ENCODE results near the gene ZNF600.
"Not testable (repeated sequence)": the region's sequence is repeated elsewhere in the genome, so short reads cannot be mapped to it uniquely, and the experiment has no call there.

The ZNF600 gene

GRCh38 chr19:52785506-52785905, 1.1 kb downstream of the ZNF600 start:
- H3K9me3 ChIP-seq (ENCODE audit: insufficient read depth, low read length), result no peaks in the 10 kb centered on the region
- H3K27ac ChIP-seq (ENCODE audit: low read length), result no peak overlapping the region
- no peaks in the 10 kb centered on the region for H4K20me1 ChIP-seq (ENCODE audit: insufficient read depth, low read length)
- TF ChIP-seq EZH2phosphoT487 (IDR thresholded peaks at IDR 0.05; ENCODE audit: low read depth), result no peak
- TF ChIP-seq, protein P1, sequence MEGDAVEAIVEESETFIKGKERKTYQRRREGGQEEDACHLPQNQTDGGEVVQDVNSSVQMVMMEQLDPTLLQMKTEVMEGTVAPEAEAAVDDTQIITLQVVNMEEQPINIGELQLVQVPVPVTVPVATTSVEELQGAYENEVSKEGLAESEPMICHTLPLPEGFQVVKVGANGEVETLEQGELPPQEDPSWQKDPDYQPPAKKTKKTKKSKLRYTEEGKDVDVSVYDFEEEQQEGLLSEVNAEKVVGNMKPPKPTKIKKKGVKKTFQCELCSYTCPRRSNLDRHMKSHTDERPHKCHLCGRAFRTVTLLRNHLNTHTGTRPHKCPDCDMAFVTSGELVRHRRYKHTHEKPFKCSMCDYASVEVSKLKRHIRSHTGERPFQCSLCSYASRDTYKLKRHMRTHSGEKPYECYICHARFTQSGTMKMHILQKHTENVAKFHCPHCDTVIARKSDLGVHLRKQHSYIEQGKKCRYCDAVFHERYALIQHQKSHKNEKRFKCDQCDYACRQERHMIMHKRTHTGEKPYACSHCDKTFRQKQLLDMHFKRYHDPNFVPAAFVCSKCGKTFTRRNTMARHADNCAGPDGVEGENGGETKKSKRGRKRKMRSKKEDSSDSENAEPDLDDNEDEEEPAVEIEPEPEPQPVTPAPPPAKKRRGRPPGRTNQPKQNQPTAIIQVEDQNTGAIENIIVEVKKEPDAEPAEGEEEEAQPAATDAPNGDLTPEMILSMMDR (IDR thresholded peaks at IDR 0.05; ENCODE audit: low read depth, low read length), result no peak
- 0 out of 2 replicates have a peak overlapping the region, but pooled peaks have one; percentile 81 for H3K9ac ChIP-seq (ENCODE audit: low read length)
- H3K4me1 ChIP-seq (ENCODE audit: low read length), result no peaks in the 10 kb centered on the region
- H2AFZ ChIP-seq (ENCODE audit: low read depth, low read length), result no peak overlapping the region
- H3K79me2 ChIP-seq (ENCODE audit: low read length), result peaks cover 10% of the 10 kb centered on the region; the same call in 1 of the 2 replicates
- no peaks in the 10 kb centered on the region for H3K27me3 ChIP-seq (ENCODE audit: low read depth, low read length)
- peak overlapping the region; percentile 86 for H3K4me3 ChIP-seq (ENCODE audit: low read length)
- H3K4me2 ChIP-seq (ENCODE audit: low read length), result peak overlapping the region; percentile 66
- no peaks in the 10 kb centered on the region for H3K36me3 ChIP-seq (replicated peaks; ENCODE audit: low read depth, low read length)

DNA sequence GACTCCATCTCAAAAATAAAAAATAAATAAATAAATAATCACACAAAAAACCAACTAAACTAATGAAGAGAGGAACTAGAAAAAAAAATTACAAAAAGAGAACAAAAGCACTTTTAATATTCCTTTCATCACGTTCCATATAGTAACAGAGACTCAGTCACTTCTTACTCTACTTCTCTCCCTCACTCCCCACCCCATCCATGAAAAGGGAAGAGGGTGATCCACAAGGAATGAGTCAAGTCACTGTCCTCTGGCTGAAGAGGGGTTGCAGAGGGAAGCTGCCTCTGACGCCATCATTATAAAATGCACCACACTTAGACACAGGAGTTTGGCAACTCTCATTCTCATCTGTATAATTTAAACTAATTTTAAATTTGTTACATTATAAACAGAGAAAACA, 3.7 kb downstream of the ZNF600 start:
- H3K4me3 ChIP-seq (ENCODE audit: low read length); H2AFZ ChIP-seq (ENCODE audit: low read depth, low read length); H3K36me3 ChIP-seq (replicated peaks; ENCODE audit: low read depth, low read length); H3K27me3 ChIP-seq (ENCODE audit: low read depth, low read length); H3K4me1 ChIP-seq (ENCODE audit: low read length); H3K27ac ChIP-seq (ENCODE audit: low read length); H3K9me3 ChIP-seq (ENCODE audit: insufficient read depth, low read length); H3K9ac ChIP-seq (ENCODE audit: low read length); H4K20me1 ChIP-seq (ENCODE audit: insufficient read depth, low read length); H3K4me2 ChIP-seq (ENCODE audit: low read length): not testable (repeated sequence)
- H3K79me2 ChIP-seq (ENCODE audit: low read length), result peaks cover 10% of the 10 kb centered on the region; the same call in 1 of the 2 replicates

DNA sequence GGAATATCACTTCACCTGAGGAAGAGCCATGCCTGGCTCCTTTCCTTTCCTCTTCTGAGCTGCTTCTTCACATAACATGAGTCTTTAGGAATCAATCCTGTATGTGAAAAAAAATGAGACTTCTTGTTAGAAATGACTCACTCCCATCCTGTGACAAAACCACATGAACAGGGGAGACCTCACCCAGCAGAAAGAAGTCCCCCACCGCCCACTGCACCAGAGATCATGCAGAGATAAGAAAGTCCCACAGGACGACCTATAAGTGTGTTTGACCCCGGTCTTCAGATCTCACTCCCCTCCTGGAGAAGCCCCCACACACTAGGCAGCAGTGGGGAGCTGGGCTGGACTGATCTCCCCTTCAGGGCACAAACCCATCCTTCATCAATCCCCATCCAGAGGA, 7.8 kb downstream of the ZNF600 start:
- Histone ChIP-seq H3K4me2 (ENCODE audit: low read length) (no peak overlapping the region), H3K36me3 (replicated peaks; ENCODE audit: low read depth, low read length) (peaks cover 3% of the 10 kb centered on the region)
- TF ChIP-seq, protein P1 (IDR thresholded peaks at IDR 0.05; ENCODE audit: low read depth, low read length), result no peak
- TF ChIP-seq EZH2phosphoT487 (IDR thresholded peaks at IDR 0.05; ENCODE audit: low read depth), result no peak

GRCh38 chr19:52756447-52756846, 30.1 kb downstream of the ZNF600 start:
- H3K4me2 ChIP-seq (ENCODE audit: low read length); H2AFZ ChIP-seq (ENCODE audit: low read depth, low read length); H3K36me3 ChIP-seq (replicated peaks; ENCODE audit: low read depth, low read length); H4K20me1 ChIP-seq (ENCODE audit: insufficient read depth, low read length); H3K4me1 ChIP-seq (ENCODE audit: low read length); H3K9me3 ChIP-seq (ENCODE audit: insufficient read depth, low read length); H3K79me2 ChIP-seq (ENCODE audit: low read length); H3K4me3 ChIP-seq (ENCODE audit: low read length); H3K27ac ChIP-seq (ENCODE audit: low read length); H3K9ac ChIP-seq (ENCODE audit: low read length); H3K27me3 ChIP-seq (ENCODE audit: low read depth, low read length): not testable (repeated sequence)

More for the DNA sequence above, 7.8 kb downstream of the ZNF600 start:
- Histone ChIP-seq H3K9ac (ENCODE audit: low read length) (no peak overlapping the region), H3K9me3 (ENCODE audit: insufficient read depth, low read length) (no peaks in the 10 kb centered on the region), H3K27ac (ENCODE audit: low read length) (no peak overlapping the region), H3K4me1 (ENCODE audit: low read length) (peaks cover 7% of the 10 kb centered on the region), H4K20me1 (ENCODE audit: insufficient read depth, low read length) (no peaks in the 10 kb centered on the region), H2AFZ (ENCODE audit: low read depth, low read length) (no peak overlapping the region), H3K79me2 (ENCODE audit: low read length) (no peaks in the 10 kb centered on the region), H3K27me3 (ENCODE audit: low read depth, low read length) (no peaks in the 10 kb centered on the region), H3K4me3 (ENCODE audit: low read length) (no peak overlapping the region)

- no peak overlapping the region for H3K27ac ChIP-seq (ENCODE audit: low read length)
- no peaks in the 10 kb centered on the region for H4K20me1 ChIP-seq (ENCODE audit: insufficient read depth, low read length)
- no peaks in the 10 kb centered on the region for H3K79me2 ChIP-seq (ENCODE audit: low read length)
- no peaks in the 10 kb centered on the region for H3K36me3 ChIP-seq (replicated peaks; ENCODE audit: low read depth, low read length)
- no peaks in the 10 kb centered on the region for H3K9me3 ChIP-seq (ENCODE audit: insufficient read depth, low read length)
- no peaks in the 10 kb centered on the region for H3K4me1 ChIP-seq (ENCODE audit: low read length)
- no peak overlapping the region for H3K4me2 ChIP-seq (ENCODE audit: low read length)
- no peak overlapping the region for H3K9ac ChIP-seq (ENCODE audit: low read length)
- TF ChIP-seq EZH2phosphoT487 (IDR thresholded peaks at IDR 0.05; ENCODE audit: low read depth), result no peak
- TF ChIP-seq, protein P1 (IDR thresholded peaks at IDR 0.05; ENCODE audit: low read depth, low read length), result no peak
- H3K27me3 ChIP-seq (ENCODE audit: low read depth, low read length), result no peaks in the 10 kb centered on the region
- H2AFZ ChIP-seq (ENCODE audit: low read depth, low read length), result no peak overlapping the region
- H3K4me3 ChIP-seq (ENCODE audit: low read length), result no peak overlapping the region
These were observed 36.8 kb downstream of the ZNF600 start for GRCh38 chr19:52749780-52750179.
